ENCODE data around the gene ITGA11.

ITGA11 gene

GRCh38 chr15:68441045-68441743 lies 9.2 kb upstream of the ITGA11 start:
- ATAC-seq, result no peak
- TF ChIP-seq GLIS3 (CRISPR knock-in tag; IDR thresholded peaks at IDR 0.05) (no peak), ZNF8 (CRISPR knock-in tag; IDR thresholded peaks at IDR 0.05) (no peak), ARNTL (CRISPR knock-in tag; IDR thresholded peaks at IDR 0.05; ENCODE audit: borderline replicate concordance, low read depth) (no peak), CREB5 (CRISPR knock-in tag; IDR thresholded peaks at IDR 0.05; ENCODE audit: low read depth) (no peak), PPARA (CRISPR knock-in tag; IDR thresholded peaks at IDR 0.05; ENCODE audit: borderline replicate concordance) (no peak), ZNF70 (CRISPR knock-in tag; IDR thresholded peaks at IDR 0.05) (no peak), CSDC2 (CRISPR knock-in tag; IDR thresholded peaks at IDR 0.05) (no peak)
- TF ChIP-seq, protein P1, sequence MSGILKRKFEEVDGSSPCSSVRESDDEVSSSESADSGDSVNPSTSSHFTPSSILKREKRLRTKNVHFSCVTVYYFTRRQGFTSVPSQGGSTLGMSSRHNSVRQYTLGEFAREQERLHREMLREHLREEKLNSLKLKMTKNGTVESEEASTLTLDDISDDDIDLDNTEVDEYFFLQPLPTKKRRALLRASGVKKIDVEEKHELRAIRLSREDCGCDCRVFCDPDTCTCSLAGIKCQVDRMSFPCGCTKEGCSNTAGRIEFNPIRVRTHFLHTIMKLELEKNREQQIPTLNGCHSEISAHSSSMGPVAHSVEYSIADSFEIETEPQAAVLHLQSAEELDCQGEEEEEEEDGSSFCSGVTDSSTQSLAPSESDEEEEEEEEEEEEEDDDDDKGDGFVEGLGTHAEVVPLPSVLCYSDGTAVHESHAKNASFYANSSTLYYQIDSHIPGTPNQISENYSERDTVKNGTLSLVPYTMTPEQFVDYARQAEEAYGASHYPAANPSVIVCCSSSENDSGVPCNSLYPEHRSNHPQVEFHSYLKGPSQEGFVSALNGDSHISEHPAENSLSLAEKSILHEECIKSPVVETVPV (CRISPR knock-in tag; IDR thresholded peaks at IDR 0.05), result no peak

GRCh38 chr15:68440136-68440535 lies 8.2 kb upstream of the ITGA11 start:
- TF ChIP-seq ZNF565 (CRISPR knock-in tag; conservative IDR thresholded peaks at IDR 0.05; ENCODE audit: low read depth), result no peak
- TF ChIP-seq, protein P1 (CRISPR knock-in tag; IDR thresholded peaks at IDR 0.05), result no peak
- no peak for TF ChIP-seq BACH2 (CRISPR knock-in tag; IDR thresholded peaks at IDR 0.05; ENCODE audit: borderline replicate concordance)
- no peak for TF ChIP-seq CSDC2 (CRISPR knock-in tag; IDR thresholded peaks at IDR 0.05)
- no peak for TF ChIP-seq ZNF8 (CRISPR knock-in tag; IDR thresholded peaks at IDR 0.05)
- TF ChIP-seq PPARA (CRISPR knock-in tag; IDR thresholded peaks at IDR 0.05; ENCODE audit: borderline replicate concordance), result no peak
- no peak for TF ChIP-seq ZFP3 (CRISPR knock-in tag; IDR thresholded peaks at IDR 0.05)
- TF ChIP-seq ZNF70 (CRISPR knock-in tag; IDR thresholded peaks at IDR 0.05), result no peak
- TF ChIP-seq RARB (CRISPR knock-in tag; IDR thresholded peaks at IDR 0.05), result no peak
- no peak for TF ChIP-seq OSR1 (CRISPR knock-in tag; IDR thresholded peaks at IDR 0.05)
- ATAC-seq, result no peak

DNA sequence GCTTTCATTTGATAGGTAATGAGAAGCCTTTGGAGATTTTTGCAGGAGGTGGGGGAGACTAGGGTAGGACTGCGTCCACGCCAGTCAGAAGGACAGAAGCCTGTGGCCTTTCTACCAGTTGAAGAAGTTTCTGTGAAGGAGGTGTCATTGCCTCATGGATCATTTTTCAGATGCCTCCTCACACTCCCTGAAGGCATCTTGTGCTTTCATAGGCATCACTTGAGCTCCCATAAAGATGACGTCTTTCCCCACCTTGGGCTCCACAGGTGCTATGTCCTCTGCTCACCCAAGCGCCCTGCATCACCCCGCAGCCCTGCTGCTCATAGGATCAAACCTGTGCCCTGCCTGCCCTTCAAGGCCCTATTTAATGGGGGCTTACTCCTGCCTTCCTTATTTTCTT lies 7.5 kb upstream of the ITGA11 start:
- ATAC-seq, result no peak
- TF ChIP-seq TSHZ2 (CRISPR knock-in tag; IDR thresholded peaks at IDR 0.05) (no peak), ZNF8 (CRISPR knock-in tag; IDR thresholded peaks at IDR 0.05) (no peak), TCF4 (CRISPR knock-in tag; IDR thresholded peaks at IDR 0.05; ENCODE audit: borderline replicate concordance) (no peak), ZFP30 (CRISPR knock-in tag; IDR thresholded peaks at IDR 0.05) (no peak), ARNTL (CRISPR knock-in tag; IDR thresholded peaks at IDR 0.05; ENCODE audit: borderline replicate concordance, low read depth) (no peak), CREB5 (CRISPR knock-in tag; IDR thresholded peaks at IDR 0.05; ENCODE audit: low read depth) (no peak), CSDC2 (CRISPR knock-in tag; IDR thresholded peaks at IDR 0.05) (no peak)
- TF ChIP-seq, protein P2, sequence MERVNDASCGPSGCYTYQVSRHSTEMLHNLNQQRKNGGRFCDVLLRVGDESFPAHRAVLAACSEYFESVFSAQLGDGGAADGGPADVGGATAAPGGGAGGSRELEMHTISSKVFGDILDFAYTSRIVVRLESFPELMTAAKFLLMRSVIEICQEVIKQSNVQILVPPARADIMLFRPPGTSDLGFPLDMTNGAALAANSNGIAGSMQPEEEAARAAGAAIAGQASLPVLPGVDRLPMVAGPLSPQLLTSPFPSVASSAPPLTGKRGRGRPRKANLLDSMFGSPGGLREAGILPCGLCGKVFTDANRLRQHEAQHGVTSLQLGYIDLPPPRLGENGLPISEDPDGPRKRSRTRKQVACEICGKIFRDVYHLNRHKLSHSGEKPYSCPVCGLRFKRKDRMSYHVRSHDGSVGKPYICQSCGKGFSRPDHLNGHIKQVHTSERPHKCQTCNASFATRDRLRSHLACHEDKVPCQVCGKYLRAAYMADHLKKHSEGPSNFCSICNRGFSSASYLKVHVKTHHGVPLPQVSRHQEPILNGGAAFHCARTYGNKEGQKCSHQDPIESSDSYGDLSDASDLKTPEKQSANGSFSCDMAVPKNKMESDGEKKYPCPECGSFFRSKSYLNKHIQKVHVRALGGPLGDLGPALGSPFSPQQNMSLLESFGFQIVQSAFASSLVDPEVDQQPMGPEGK (CRISPR knock-in tag; IDR thresholded peaks at IDR 0.05; ENCODE audit: borderline replicate concordance), result no peak

Data from SK-N-SH treated with all-trans-retinoic acid at 6 μM for 48 hours (cell line).